HG02840 (cell line): ENCODE measurements around the gene PRKCZ.
"Not testable (repeated sequence)": the region's sequence is repeated elsewhere in the genome, so short reads cannot be mapped to it uniquely, and the experiment has no call there.

Source experiments
- ATAC-seq: cut with Tn5 transposase; IDR thresholded peaks from one replicate; pipeline ENCODE4 v1.9.1; 2021; ENCODE audit warnings: mild to moderate bottlenecking, moderate library complexity, moderate number of reproducible peaks; ENCODE audit not compliant: unreplicated experiment, low FRiP score

PRKCZ gene

DNA sequence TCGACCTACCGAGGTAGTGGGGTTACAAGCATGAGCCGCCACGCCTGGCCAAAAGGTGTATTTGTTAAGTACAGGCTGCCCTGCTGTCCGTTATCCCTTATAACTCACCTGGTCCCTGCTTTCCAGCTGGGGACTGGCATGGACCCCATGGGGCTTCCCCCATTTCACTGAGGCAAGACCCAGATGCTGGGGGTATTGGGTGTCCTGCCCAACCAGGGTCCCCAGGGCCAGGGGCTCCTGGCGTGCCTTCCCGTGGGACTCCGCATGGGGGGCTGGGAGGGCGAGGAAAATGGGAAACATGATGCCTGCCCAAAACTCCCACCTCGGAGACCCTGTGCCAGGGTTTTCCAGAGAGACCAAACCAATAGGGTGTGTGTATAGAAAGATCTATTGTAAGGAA, 79.9 kb downstream of the PRKCZ start:
- ATAC-seq: no peak

DNA sequence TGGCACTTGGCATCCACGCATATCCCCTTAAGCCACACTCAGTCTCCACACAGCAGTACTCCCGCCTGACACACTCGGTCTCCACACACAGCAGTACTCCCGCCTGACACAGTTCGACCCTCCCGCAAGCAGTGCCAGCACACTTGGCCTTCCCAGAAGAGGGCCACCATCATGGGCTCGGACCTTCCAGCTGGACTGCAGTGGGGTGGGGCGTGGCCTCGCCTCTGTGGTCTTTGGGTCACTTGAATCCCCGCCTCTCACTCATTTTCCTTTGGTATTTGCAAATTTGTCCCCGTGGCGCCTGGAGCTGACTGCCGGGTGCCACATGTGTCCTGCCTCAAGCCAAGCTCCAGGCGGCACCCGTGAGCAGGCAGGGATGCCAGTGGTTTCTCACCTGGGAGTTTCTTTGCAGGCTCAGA, 80.7 kb downstream of the PRKCZ start:
- ATAC-seq: no peak

DNA sequence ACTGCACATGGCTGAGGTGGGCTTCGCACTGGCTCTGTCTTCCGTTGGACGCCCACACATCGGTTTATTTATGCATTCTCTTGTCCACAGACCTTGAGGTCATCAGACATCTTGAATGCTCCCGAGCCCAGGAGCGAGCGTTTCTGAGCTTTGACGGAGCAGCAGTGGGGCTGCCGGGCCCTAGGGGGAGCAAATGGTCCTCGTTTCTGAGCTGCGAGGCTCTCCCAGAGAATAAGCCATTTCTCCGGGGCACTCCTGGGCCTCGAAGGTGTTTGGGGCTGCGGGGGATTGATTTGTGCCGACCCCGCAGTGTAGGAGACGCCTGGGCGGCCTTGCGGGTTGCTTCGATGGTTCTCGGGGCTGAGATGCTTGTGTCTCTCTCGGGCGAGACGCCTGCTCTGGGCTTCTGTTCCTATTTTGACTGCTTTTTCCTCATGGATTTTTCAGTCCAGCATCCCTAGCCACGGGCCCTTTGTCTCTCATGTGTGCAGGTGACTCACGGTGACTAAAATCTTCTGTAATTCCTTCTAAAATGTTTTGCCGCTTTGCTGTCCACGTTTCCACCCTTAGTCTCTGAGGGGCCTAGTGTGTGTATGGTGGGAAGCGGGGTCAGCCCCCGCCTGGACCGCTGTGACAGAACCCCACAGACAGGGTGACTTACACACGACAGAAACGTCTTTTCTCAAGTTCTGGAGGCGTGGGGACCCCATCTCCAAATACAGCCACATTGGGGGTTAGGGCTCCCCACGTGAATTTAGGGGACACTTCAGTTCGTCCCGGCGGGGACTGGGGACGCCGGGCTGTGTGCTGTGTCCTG, 82.2 kb downstream of the PRKCZ start:
- ATAC-seq: no peak

DNA sequence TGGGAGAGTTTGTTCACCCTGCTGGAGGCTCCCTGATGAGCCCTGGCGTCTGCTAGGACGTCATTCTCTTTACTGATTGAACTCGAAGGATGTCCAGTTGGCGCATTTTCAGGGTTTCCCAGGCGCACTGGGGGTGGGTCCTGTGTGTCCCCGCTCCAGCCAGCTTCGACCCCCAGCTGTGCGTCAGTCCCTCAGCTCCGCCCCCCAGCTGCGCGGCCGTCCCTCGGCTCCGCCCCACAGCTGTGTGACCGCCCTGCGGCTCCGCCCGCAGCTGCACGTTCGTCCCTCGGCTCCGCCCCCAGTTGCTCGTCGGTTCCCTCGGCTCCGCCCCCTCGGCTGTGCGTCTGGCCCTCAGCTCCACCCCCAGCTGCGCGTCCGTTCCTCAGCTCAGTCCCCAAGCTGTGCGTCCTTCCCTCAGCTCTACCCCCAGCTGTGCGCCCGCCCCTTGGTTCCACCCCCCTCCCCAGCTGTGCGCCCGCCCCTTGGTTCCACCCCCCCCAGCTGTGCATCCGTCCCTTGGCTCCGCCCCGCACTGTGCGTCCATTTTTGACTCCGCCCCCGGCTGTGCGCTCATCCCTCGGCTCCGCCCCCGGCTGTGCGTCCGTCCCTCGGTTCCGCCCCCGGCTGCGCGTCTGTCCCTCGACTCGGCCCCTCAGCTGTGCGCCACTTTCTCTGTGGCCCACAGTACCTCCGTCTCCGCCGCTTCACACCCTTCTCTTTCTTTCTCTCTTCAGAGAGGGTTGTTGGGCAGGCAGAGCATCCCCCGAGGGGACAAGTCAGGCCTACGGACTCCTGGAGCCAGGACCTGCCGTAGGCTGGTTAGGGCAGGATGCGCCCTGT, 83.0 kb downstream of the PRKCZ start:
- ATAC-seq: peak; percentile 71

DNA sequence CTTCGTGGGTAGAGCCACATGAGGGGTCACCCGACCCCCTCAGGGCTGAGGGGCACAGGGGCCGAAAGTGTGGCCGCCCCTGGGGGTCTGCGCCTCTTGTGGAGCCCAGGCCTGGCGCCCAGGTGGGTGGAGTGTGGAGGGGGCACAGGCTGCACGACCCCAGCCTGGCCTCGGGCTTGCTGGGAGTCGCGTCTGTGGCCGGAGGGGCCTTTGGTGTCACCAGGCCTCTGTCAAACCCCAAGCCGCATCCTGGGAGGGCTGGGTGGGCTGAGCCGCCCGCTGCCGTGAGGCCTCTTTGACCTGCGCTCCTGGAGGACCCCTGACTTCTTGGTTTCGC, 83.6 kb downstream of the PRKCZ start:
- ATAC-seq: no peak

DNA sequence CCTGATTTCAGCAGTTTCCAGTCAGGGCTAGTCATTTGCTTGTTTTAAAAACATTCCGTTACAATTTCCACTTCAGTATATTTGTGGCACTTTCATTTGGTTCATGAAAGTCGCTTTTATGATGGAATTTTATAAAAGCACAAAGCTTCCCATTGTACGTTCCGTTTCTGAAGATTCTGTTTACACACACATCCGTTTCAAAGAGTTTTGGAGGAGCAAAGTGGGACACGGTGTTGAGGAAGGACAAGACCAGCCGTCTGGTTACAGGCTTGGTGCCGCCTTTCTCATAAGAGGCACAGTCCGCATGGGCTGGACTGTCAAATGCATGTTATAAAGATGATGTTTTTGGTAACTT, 84.0 kb downstream of the PRKCZ start:
- no peak for ATAC-seq

DNA sequence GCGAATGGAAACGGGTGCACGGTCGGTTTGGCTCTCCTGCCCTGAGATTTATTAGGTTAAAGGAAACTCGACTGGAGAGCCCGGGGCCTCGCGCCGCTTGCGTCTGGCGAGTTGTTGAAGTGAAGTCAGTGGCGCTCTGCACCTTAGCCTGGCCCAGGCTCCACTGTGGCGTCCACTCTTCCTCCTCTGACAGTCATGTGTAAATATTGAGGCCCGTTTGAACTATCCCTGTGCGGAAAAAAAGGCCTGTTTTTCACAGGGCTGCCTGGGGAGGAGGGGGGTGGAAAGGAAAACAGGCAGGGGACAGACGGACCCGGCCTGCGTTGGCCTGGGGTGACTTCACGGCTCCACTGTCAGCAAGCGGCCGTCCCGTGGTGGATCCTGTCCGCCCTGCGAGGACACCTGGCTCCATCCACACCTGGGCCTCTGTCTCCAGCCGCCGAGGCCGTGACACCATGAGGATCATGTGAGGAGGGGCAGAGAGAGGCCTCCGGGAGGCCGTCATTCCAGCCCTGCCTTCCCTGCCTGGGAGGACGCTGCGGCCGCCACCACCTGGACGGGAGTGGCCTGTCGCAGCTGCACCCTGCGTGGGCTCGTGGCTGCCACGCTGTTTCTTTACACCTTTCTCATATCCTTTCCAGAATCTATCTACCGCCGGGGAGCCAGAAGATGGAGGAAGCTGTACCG, 84.6 kb downstream of the PRKCZ start:
- no peak for ATAC-seq

DNA sequence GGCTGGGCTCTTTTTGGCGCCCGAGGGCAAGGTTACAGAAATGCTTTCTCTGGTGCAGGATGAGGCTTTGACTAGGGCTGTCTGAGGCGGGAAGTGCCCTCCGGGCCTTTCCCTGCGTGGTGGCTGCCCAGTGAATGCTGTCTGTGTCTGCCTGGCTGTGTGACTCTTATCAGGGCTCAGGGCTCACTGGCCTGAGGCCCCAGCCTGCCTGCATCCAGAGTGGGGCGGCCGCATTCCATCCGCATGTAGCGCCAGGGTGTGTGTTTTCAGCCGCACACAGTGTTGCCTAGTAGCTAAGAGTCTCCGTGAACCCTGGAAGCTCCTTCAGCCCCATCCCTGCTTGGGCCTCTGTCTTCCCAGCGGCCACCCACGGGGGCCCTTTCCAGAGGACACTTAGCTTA, 85.2 kb downstream of the PRKCZ start:
- ATAC-seq: no peak

DNA sequence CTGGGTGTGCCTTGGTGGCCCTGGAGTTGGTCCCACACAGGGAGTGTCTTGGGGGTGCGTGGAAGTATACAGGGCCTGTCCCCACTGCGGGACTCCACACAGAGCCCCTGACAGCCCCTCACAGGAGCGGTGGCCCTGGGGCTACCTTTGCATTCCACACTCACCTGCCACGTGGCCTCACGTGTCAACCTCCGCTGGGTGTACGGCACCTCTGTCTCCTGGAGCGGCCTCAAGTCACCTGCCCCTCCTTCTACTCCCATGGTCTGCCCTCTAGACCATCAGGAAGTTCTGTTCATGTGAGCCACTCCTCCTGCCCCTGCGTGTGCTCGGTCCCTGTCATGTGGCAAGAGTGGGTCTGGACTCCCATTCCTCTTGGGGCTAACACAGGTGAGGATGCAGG, 85.7 kb downstream of the PRKCZ start:
- ATAC-seq: no peak

DNA sequence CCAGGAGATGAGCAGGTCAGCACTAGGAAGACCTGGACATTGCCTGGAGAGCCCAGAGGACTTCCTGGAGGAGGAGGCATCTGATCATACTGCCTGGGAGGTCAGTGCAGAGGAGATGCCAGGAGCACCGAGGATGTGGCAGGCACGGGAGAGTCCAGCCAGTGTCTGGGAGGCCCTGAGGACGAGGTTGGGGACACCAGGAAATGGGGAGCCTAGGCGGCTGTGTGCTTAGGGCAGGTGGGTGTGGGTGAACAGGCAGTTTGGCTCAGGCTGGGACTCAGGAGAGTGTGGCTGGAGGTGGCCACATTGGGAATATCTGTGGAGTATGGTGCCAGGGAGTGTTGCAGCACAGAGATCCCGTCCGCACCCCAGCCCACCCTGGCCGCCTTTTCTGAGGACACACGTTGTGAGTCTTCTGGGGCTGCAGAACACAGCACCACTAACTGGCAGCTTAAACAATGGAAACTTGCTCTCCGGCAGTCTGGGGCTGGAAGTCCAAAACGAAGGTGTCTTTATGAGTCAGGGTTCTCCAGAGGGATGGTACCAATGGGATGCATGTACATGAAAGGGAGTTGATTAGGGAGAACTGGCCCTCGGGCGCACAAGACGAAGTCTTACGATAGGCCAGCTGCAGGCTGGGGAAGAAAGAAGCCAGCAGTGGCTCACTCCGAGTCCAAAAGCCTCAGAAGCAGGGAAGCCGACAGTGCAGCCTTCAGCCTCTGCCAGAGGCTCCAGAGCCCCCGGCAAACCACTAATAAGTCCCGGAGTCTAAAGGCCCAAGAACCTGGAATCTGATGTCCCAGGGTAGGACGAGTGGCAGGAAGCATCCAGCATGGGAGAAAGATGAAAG, 86.4 kb downstream of the PRKCZ start:
- no peak for ATAC-seq

DNA sequence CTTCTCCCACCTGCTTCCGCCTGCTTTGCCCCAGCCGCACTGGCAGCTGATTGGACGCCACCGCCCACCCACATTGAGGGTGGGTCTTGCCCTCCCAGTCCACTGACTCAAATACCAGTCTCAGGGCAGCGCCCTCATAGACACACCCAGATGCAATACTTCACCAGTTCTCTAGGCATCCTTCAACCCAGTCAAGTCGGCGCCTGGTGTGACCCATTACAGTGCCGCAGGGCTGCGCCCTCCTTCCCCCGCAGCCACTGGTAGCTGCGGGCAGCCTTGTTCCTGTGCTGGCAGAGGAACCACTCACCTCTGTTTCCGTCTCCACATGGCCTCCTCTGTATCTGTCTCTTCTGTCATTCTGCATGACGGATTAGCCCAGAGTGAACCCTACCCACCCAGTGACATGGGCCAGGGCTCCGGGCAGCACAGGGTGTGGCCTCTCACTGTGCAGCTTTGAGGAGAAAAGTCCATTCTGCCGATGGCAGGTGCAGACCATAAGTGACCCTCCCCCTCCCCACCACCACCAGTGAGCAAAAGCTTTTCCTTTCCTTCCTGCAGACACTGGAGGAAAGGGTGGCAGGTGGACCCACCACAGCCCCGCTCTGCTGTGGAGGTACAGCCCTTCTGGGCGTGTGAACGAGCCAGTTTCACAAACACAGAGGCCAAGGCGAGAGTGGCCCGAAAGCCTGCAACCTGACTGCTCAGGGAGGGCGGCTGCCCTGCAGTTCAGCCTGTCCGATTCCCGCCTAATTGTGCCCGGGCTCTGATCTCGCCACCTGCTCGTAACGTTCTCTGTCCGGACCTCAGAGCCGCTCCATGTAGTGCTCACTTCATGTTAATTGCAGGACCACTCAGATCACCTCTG, 87.3 kb downstream of the PRKCZ start:
- ATAC-seq: no peak

DNA sequence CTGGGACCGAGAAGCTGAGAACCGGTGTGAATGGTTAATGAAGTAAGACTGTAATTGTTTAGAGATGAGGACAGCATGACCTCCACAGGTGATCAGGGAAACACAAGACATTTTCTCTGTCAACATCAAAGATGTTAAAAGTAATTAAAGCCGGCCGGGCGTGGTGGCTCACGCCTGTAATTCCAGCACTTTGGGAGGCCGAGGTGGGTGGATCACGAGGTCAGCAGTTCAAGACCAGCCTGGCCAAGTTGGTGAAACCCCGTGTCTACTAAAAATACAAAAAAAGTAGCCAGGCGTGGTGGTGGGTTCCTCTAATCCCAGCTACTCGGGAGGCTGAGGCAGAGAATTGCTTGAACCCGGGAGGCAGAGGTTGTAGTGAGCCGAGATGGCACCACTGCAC, 88.9 kb downstream of the PRKCZ start:
- ATAC-seq: not testable (repeated sequence)

DNA sequence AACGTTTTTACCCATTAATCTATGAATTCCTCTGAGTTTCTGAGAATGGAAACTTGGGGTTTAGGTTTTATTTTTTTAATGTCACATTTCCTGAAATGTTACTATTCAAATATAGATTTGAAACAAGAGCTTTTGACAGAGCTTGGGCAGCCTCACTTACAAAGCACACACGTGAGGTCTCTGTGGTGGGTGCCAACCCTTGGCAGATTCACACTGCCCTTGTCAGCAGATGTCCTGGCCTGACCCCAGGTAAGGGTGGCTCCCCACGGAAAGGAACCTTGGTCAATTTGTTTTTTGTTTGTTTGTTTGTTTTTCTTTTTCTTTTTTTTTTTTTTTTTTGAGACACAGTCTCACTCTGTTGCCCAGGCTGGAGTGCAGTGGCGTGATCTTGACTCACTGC, 90.8 kb downstream of the PRKCZ start:
- no peak for ATAC-seq

DNA sequence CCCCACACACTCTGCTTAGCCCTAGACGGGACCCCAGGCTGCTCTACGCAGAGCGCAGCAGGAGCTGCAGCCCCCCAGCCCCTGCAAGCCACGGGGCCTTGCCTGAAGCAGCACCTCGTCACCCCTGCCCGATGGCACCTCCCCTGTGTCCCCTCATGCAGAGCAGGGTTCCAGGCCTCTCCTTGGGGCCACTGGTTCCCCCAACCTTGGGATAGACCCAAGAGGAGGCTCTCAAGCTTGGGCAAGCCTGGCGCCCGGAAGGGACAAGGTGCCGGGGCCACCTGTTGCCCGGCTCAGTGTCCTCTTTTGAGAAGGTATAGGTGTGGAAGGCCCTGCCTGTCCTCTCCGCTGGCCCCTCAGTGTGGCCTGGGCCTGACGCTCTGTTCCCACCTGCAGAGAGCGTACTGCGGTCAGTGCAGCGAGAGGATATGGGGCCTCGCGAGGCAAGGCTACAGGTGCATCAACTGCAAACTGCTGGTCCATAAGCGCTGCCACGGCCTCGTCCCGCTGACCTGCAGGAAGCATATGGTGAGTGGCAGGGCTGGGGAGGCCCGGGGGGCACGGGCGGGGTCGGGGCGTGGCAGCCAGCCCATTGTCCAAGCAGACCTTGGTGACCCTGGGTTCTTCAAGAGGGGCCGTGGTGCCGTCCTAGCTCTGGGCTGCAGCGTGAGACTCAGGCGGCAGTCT, 93.7 kb downstream of the PRKCZ start:
- ATAC-seq: no peak

DNA sequence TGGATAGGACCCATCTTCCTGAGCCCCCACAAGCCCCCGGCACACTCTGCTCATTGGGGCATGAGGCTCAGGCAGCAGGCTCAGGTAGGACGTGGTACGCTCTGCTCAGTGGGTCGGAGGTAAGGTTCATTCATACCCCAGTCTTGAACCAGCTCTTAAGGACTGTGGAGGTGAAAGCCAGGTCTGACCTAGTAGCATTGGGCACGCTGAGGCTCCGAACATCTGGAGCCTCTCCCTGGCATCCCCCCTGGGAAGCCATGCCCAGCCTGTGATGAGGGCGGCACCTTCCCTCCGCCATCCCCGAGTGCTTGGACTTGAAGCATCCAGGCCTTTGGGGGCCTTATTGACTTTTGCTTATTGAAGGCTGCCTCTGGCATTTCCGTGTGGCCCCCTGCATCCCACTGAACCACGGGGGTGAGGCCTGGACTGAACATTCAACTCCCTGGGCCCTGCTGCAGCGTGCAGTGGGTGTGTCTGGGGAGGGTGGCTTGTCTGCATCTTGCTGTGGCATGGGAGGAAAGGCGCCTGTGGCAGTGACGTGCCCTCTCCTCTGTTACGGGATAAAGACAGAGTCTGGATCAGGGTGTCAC, 94.4 kb downstream of the PRKCZ start:
- no peak for ATAC-seq

DNA sequence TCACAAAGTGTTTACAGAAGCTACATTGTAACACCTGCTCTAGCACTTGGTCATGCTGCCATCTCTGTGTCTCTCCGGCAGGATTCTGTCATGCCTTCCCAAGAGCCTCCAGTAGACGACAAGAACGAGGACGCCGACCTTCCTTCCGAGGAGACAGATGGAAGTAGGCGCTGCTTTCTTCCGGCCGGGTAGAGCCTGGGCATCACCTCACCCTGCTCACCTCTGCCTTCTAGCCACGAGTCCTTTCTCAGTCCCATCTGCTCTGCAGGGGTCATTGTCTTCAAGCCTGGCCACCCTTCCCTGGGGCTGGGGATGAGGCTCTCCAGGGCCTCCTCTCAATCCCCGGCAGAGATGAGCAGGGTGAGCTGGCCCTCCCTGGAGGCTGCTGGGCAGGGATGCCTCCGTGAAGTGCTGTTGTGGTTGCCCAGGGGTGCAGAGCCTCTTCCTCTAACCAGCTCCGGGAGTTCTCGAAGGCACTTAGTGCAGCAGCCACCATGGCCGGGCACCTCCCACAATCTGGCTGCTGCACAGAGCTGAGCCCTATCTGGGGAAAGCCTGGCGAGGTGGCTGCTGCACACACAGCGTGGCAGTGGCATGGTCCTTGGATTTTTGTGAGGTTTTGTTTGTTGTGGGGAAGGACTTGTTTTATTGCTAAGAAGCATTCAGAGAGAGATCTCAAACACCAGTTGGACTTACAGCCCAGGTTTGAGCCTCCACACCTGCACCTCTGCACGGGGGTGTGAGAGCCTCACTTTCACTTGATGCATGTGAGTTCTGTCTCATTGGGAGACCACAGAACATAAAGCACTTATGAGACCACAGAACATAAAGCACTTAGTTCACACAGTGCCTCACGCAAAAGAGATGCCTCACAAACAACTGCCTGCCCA, 96.0 kb downstream of the PRKCZ start:
- no peak for ATAC-seq

DNA sequence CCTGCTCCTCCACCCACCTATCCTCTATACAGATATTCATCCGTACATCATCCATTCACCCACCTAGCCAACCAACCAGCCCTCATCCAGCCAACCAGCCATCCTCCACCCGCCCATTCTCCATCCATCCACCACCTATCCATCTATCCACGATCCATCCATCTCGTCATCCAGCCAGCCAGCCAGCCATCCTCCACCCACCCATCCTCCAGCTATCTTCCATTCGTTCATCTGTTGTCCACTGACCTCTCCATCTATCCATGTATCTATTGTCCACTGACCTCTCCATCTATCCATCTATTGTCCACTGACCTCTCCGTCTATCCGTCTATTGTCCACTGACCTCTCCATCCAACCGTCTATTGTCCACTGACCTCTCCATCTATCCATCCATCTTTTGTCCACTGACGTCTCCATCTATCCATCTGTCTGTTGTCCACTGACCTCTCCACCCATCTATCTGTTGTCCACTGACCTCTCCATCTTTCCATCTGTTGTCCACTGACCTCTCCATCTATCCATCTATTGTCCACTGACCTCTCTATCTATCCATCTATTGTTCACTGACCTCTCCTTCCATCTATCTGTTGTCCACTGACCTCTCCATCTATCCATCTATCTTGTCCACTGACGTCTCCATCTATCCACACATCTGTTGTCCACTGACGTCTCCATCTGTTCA, 96.8 kb downstream of the PRKCZ start:
- ATAC-seq: no peak
